Measurements from ENCODE around the gene CNTNAP5.

DNA sequence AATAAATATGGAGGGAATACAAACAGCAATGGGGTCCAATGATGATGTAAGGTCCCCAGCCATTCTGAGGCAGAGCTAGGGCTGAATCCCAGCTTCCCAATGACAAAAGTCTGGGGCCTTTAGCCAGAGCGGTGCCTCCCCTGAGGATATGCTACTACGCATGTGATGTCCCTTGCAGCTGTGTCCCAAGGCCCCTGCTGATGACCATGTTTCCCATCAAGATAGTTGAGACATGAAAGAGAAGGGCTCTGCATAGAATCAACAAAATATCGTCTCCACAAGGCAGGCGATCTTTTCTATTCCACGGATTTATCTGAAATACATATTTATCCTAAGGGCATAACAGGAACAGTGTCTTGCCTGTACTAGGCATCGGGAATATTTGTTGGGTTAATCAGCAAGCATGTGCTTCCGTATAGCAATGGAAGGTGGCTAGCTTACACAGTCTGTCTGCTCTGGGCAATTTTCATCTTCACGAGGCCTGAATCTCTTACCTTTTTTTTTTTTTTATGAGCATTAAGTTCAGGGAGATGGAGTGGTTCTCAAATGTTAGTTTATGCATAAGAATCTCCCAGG lies 284.6 kb downstream of the CNTNAP5 start:
- TF ChIP-seq POLR2A (IDR thresholded peaks at IDR 0.05; ENCODE audit: low read depth) (no peak), POLR2AphosphoS5 (IDR thresholded peaks at IDR 0.05) (no peak), CTCF (IDR thresholded peaks at IDR 0.05) (no peak), EP300 (IDR thresholded peaks at IDR 0.05) (no peak)

Data from esophagus muscularis mucosa (tissue), 4 donors.